Embryonic facial prominence (tissue), 1 donor: ENCODE data around the gene DNAJC12.
"Not testable (repeated sequence)": the region's sequence is repeated elsewhere in the genome, so short reads cannot be mapped to it uniquely, and the experiment has no call there.

ENCODE experiments used
- DNase-seq: peaks from one replicate; pipeline ENCODE4 v3.0.0-alpha.2; 2016; ENCODE audit errors: extremely low spot score

The DNAJC12 gene

GRCh38 chr10:67793313-67793712, 44.7 kb downstream of the DNAJC12 start:
- DNase-seq, result no peak

GRCh38 chr10:67792653-67793052, 45.3 kb downstream of the DNAJC12 start:
- no peak for DNase-seq

GRCh38 chr10:67790534-67791408, 47.2 kb downstream of the DNAJC12 start:
- no peak for DNase-seq

GRCh38 chr10:67789769-67790168, 48.2 kb downstream of the DNAJC12 start:
- no peak for DNase-seq

GRCh38 chr10:67788028-67788886, 49.7 kb downstream of the DNAJC12 start:
- no peak for DNase-seq

- no peak for DNase-seq
These were observed 52.9 kb downstream of the DNAJC12 start for GRCh38 chr10:67785098-67785497.

- DNase-seq, result no peak
These were observed 53.5 kb downstream of the DNAJC12 start for GRCh38 chr10:67784474-67784873.

GRCh38 chr10:67783606-67784294, 54.2 kb downstream of the DNAJC12 start:
- no peak for DNase-seq

- DNase-seq, result no peak
These were observed 55.5 kb downstream of the DNAJC12 start for GRCh38 chr10:67782530-67782929.

- DNase-seq, result no peak
These were observed 57.0 kb downstream of the DNAJC12 start for GRCh38 chr10:67780759-67781538.

GRCh38 chr10:67780204-67780621, 57.8 kb downstream of the DNAJC12 start:
- not testable (repeated sequence) for DNase-seq

- peak; percentile 71 for DNase-seq
These were observed 58.4 kb downstream of the DNAJC12 start for GRCh38 chr10:67779465-67780203.

GRCh38 chr10:67776371-67776770, 61.6 kb downstream of the DNAJC12 start:
- DNase-seq, result no peak

GRCh38 chr10:67775279-67775678, 62.7 kb downstream of the DNAJC12 start:
- no peak for DNase-seq

- no peak for DNase-seq
These were observed 65.0 kb downstream of the DNAJC12 start for GRCh38 chr10:67772894-67773511.

- no peak for DNase-seq
These were observed 65.8 kb downstream of the DNAJC12 start for GRCh38 chr10:67772151-67772550.

GRCh38 chr10:67771200-67771599, 66.8 kb downstream of the DNAJC12 start:
- no peak for DNase-seq

GRCh38 chr10:67770537-67770936, 67.5 kb downstream of the DNAJC12 start:
- DNase-seq, result no peak

- DNase-seq, result no peak
These were observed 70.7 kb downstream of the DNAJC12 start for GRCh38 chr10:67767244-67767643.
